GM12891 (cell line): Measurements from ENCODE around the gene RABL6.

ENCODE experiments used
- PAX5 ChIP-seq: IDR thresholded peaks from 2 replicates; pipeline ENCODE4 v1.6.1; 2011; ENCODE audit warnings: low read length, moderate library complexity, mild to moderate bottlenecking; ENCODE audit not compliant: insufficient read depth, severe bottlenecking
- POLR2A ChIP-seq: IDR thresholded peaks from 2 replicates; pipeline ENCODE4 v1.6.1; 2011; ENCODE audit warnings: low read depth, low read length, control low read depth
- POLR2AphosphoS5 ChIP-seq: IDR thresholded peaks from 2 replicates; pipeline ENCODE4 v1.6.1; 2011; ENCODE audit warnings: low read depth, low read length, control low read depth
- POU2F2 ChIP-seq: IDR thresholded peaks from 2 replicates; pipeline ENCODE4 v1.6.1; 2011; ENCODE audit warnings: low read depth, mild to moderate bottlenecking, control low read depth, low read length, moderate library complexity
- SPI1 ChIP-seq: IDR thresholded peaks from 2 replicates; pipeline ENCODE4 v1.6.1; 2011; ENCODE audit warnings: low read depth, low read length, control low read depth
- TAF1 ChIP-seq: IDR thresholded peaks from 2 replicates; pipeline ENCODE4 v1.6.1; 2011; ENCODE audit warnings: low read depth, low read length, control low read depth

- TF ChIP-seq SPI1, result no peak
- TF ChIP-seq POLR2A, result no peak
- no peak for TF ChIP-seq TAF1
- no peak for TF ChIP-seq POLR2AphosphoS5
- no peak for TF ChIP-seq PAX5
- no peak for TF ChIP-seq POU2F2
Observed at GRCh38 chr9:136853596-136854112, 45.9 kb downstream of the RABL6 start.
